ENCODE data around the gene IBTK.
"Not testable (repeated sequence)": the region's sequence is repeated elsewhere in the genome, so short reads cannot be mapped to it uniquely, and the experiment has no call there.

DNA sequence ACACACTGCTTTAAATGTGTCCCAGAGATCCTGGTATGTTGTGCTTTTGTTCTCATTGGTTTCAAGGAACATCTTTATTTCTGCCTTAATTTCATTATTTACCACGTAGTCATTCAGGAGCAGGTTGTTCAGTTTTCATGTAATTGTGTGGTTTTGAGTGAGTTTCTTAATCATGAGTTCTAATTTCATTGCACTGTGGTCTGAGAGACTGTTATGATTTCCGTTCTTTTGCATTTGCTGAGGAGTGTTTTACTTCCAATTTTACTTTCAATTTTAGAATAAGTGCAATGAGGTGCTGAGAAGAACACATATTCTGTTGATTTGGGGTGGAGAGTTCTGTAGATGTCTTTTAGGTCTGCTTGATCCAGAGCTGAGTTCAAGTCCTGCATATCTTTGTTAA, 34.0 kb upstream of the IBTK start:
- TF ChIP-seq CTCF (IDR thresholded peaks at IDR 0.05; ENCODE audit: insufficient read depth, low read length, poor library complexity, severe bottlenecking); EZH2phosphoT487 (conservative IDR thresholded peaks at IDR 0.05; ENCODE audit: low read length): not testable (repeated sequence)
